GM18502 (cell line): ENCODE results near the gene GRM7.

Experiments
- ATAC-seq: cut with Tn5 transposase; IDR thresholded peaks from one replicate; pipeline ENCODE4 v1.9.1; 2021; ENCODE audit warnings: mild to moderate bottlenecking; ENCODE audit not compliant: unreplicated experiment, poor library complexity

The GRM7 gene

DNA sequence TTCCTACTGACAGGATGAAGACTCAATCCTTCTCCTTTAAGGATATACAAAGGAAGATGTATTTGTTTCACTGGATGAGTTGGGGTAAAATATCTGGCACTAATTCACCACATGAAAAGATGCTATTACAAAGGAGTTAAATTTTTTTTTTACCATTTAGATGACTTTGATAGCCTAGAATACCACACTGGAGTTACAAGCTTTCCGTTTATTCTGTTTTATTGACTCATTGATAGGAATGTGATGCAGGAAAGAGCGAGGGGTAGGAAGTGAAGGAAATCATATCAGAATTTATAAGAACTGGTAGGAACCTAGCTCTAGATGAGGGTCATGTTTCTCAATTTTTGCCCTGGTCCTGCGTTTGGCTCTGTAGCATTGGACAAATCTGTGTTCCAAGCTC, 427.2 kb downstream of the GRM7 start:
- ATAC-seq = no peak

DNA sequence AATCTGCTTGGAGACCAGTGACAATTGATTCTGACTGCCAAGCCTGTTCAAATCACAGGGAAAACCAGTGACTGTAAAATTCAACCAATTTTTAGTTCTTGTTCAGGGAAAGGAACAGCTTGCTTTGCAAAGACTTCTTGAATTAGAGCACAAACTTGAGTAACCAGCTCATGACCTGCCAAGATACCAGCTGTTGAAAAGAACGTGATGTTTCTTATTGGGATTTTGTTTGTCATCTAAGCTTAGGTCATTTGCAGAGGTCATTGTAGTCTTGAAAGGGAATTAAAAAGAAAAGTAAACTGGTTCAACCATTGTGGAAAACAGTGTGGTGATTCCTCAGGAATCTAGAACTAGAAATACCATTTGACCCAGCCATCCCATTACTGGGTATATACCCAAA, 428.2 kb downstream of the GRM7 start:
- ATAC-seq = no peak

DNA sequence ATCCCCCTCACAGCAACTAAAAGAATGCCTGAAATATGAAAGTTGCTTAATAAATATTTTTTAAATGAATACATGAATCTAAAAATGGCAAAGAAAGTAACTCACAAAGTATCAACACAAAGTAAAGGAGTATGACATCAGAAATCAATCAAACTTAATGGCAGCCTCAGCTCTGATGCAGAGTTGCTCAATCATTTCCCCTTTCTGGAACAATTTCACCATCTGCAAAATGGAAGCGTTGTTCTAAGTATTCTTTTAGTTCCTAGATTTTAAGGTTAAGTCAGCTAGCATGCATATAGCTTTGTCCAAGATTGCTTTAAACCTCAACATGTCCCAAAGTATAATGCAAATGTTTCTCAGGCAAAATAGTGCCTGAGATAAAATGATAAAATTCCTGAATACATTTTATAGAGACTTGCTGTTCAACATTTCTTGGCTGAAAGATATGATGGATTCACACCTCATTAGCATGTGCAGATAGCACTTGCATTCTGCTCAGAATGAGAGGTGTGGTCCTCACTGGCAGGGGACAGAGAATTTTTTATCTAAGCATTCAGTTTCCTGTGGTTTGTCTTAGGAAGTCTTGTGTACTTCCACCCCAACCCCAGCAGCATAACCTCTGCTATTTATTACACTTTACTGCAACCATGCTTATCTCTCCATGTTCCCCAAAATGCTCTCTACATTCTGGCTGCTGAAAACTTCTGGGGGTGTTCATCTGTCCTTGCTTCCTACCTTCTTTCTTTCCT, 429.3 kb downstream of the GRM7 start:
- no peak for ATAC-seq

DNA sequence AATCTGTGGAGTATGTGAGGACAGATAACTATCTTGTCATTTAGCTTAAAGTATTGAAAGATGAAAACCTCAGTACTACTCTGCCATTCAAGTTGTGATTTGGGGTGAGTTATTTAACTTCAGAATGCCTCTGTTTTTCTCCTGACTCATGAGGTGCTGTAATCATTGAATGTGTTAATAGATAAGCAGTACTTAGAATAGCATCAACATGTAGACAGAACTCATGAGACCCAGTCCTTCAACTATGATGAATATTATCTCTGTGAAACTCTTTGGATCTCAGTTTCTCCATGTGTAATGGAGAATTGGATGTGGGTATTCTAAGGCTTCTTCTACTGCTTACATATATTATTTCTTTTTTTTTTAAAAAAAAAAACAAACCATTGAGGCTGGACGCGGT, 431.4 kb downstream of the GRM7 start:
- no peak for ATAC-seq

DNA sequence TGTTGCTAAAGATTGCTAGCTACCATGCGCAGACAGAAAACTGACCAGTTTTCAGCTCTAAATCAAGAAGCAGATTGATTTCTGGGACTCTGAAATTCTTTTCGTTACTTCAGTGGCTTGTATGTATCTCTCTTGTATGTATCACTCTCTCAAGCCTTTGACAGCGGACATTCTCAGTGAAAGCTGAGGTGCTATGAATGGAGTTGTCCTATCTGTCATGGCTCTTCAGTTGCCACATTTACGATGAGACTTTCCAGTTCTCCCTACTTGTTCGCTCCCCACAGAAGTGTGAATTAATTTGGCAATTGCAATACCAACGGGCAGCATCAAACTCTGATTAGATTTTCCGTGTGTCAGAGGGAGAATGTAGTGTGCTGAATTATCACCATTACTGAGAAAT, 432.4 kb downstream of the GRM7 start:
- ATAC-seq = no peak

DNA sequence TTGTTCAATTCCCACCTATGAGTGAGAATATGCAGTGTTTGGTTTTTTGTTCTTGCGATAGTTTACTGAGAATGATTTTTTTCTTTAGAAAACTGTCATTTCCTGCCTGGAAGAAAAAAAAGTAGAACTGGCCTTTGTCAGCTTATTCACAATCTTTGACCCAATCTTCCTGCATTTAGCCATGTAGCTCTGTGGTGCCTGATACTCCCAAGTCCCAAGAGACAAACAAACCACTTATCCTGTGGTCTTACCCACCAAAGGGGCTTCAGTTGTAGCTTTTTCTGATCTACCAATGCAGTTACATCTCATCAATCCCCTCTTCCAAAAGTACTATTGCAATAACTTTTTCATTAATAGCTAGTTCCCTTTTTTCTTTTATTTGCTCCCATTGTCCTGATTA, 444.6 kb downstream of the GRM7 start:
- ATAC-seq = no peak

DNA sequence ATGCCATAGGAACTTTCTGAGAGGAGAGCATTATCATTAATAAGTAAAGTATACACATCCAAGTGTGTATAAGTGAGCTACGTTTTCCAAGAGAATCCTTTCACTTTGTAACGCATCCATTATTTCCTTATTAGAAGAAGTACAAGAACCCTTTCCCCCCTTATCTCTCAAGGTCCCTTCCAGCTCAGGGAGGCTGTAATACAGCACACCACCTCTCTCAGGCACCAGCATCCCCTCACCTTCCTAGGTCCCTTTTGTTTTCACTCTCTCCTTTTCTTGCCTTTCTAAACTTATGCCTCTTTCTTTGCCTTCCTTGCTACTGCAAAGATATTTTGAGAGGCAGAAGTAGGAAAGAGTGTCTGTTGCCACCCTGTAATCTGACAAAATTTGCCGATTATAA, 446.0 kb downstream of the GRM7 start:
- no peak for ATAC-seq

DNA sequence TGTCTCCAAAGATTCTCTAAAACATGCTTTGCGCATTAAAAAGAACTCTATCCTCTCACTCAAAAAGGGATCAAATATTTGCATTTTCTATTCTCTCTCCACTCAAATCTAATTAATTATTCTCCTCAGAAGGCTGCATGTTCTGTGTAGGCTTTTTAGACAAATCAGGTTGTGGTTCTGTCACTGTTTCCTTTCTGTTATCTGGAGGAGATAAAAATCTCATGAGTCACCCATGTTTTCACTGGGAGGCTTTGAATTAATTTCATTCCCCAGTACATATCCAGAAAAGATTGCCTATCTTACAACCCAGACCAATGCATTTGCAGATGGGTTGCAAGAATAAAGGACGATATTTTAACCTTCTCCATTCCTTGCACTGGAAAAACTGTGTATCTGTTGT, 446.5 kb downstream of the GRM7 start:
- ATAC-seq = no peak

DNA sequence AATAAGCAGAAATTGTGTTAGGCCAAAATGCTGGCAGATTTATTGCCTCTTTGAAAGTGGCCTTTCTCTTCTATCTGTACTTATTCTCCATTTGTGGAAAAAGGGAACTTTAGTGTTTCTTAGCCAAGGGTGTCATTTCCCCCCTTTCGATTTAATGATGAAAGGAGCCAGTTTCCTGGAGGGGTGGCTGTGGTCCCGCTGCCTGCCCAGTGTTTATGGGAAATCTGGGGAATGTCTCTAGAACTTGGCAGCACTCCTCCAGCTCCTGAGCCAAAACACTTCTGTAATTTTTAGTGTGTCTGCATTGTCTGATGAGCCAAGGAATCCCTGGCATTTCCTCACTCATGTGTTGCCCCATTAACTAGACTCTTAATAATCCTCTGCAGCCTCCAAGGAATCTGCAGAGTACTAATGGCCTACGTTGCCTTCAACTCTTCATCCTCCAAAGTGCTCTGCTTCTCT, 448.8 kb downstream of the GRM7 start:
- no peak for ATAC-seq

DNA sequence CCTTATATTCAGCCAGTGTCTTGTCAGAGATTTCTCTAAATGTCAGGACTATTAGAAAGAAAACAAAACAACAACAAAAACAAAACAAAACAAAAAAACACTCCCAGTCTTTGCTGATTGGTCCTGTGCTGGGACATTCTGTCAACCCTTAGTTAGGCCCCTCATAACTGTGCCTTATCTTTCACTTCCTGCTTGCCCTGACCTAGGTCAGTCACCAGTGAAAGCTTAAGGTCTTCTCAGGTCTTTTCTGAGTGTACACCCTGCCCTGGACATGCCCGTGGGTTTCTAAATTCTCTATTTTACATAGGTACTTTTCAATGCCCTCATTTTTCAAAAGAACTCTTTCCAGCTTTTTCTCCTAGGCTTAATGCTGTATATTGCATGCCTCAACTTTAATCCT, 454.1 kb downstream of the GRM7 start:
- ATAC-seq = no peak

DNA sequence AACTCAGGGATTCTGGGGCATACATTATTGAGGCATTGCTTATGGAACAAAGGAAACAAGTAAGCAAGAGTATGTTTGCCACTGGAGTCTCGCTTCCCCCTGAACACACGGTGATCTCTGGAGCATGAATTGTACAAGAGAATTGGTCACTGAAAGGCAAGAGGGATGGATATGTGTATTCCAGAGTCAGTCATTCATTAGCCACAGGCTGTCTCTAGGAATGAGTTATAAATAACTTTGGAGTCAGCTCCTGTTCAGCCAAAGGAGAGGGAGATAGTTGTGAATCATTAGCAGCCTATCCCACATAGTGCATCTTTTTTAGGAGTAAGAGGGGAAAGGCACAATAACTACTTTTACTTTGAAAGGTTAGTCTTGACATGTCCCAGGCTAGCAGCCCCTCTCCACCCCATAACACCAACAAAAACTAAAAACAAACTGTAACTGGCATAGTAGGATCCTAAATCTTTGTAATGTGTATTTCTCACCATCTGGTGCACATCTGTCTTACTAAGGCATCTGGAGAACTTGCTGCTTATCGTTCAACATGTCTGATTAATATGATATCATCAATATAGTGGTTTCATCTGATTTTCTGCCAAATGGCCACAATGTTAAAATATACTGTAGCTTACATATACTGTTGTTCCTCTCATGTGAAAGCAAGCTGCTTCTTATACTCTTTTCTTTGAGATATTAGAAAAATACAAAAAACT, 462.2 kb downstream of the GRM7 start:
- ATAC-seq = no peak

DNA sequence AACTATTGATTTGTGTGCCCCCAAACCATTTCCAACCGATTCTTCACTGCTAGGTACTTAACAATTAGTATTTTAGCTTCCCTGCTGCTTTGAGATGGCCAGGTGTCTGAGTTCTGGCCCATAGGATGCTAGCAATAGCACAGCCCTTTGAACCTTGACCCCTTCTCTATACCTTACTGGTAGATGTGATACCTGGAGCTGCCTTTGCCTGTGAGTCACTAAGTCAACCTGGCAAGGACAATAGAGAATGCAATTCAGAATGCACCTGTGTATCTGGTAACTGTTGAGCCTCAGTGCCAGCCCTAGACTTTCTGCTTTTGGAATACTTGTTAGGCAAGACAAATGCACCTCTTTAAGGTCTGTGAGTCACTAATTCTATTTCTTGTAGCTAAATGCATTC, 467.4 kb downstream of the GRM7 start:
- no peak for ATAC-seq

DNA sequence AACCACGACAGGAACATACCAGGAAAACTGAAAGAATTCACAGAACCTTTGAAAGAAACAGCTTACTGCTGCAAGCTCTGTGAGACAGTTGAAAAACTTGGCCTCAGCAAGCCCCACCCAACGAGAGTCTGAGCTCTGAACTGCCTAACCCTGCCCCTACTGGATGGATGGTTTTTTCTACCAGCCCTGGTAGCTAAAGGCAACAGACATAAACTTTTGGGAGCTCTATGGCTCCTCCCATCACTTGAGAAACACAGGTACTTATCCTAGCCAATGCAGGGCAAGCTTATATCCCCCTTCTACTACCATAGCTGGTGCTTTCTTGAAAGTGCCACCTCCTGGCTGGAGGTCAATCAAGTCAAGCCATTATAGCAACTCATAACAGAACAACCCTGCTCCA, 471.8 kb downstream of the GRM7 start:
- no peak for ATAC-seq

DNA sequence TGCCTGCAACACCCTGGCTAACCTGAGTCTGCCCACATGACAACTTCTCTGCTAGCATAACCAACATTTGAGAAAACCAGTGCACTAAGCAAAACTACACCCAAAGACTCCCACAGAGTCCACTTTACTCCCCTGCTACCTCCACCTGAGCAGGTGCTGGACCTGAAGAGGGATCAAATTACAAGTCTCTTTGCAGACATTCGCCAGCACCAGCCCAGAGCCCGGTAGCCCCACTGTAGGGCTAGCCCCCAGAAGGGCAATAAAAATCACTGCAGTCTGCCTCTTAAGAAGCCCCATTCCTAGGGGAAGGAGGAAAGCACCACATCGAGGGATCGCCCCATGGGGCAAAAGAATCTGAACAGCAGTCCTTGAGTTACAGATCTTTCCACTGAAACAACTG, 472.2 kb downstream of the GRM7 start:
- no peak for ATAC-seq

DNA sequence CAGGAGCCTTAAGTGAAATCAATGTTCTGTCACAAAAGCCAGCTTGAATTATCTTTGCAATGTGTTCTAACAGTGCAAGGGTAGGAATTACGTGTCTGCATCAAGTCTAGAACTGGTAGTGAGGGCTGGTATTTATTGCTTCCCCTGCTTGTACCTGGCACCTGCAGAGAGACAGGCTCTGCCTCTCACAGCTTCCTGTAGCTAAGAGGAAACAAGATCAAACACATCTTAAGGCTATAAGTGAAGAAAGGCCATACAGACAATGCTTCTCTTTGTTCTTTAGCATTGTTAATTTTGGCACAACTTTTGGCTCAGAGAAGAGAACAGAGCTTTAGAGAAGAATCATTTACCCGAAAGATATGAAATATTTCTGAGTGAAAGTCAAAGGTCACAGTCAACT, 479.9 kb downstream of the GRM7 start:
- ATAC-seq = no peak

DNA sequence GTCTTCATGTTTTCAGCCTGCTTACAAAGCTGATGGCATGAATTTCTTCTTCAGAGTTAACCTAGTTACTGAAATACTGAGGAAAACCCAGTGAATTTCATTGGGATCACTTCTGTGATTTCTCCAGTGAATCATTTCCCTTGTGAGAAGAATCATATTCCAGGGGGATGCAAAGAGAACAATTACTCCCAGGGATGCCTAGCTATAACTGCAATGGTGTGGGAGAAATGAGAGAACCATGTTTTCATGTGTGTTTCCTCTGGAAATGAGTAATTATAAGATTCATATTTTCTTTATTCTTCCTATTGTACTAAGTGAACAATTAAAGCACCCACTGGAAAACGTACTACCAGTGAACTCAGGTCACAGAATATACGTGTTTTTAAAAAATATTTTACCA, 485.4 kb downstream of the GRM7 start:
- no peak for ATAC-seq

DNA sequence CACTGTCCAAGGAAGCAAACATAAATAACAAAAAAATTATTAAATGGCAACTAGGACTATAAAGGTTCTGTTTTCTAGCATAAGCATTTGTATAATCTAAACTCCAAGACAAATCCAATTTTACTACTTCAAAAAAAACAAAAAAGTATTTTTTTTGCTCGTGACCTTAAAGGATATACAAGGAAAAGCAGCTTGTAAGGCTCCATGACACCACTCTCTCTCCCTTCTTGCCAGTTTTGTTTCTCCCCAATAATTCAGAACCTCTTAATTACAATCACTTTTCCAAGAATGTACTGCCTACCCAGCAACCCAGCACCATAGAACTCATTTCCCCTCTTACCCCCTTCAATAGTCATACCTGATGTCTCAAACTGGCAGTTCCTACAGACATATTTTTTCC, 496.2 kb downstream of the GRM7 start:
- no peak for ATAC-seq

DNA sequence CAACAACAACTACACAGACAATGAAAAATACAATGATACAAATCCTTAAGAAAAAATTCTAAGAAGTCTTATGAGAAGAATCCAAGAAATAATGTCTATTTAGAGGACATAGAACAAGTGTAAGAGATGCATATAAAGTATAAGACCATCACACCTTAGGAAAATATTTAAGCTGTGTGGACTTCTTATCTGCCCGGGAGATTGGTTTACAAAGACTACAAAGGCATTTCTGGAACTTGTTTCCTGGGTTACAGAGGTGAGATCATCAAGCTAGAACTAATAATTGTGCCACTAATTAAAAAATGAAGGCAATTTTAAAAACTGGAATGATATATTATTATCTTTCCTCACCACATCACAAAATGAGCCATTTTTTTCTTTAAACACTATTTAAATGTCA, 507.1 kb downstream of the GRM7 start:
- no peak for ATAC-seq

DNA sequence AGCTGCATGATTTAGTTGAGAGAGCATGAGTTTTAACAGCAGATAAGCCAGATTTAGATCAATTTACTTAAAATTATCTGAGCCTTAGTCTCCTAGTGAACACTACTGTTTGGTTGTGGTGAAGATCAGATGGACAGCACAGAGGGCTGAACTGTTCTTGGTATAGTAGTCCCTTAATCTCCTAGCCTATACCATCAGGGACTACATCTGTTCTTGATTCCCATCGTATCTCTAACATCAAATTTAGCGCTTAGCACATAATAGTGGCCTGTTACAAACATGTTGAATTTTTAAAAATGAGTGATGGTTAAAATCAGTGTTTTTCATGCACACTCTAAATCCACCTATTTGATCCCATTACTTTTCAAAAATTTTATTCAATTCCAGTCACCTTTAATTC, 507.7 kb downstream of the GRM7 start:
- ATAC-seq = no peak

DNA sequence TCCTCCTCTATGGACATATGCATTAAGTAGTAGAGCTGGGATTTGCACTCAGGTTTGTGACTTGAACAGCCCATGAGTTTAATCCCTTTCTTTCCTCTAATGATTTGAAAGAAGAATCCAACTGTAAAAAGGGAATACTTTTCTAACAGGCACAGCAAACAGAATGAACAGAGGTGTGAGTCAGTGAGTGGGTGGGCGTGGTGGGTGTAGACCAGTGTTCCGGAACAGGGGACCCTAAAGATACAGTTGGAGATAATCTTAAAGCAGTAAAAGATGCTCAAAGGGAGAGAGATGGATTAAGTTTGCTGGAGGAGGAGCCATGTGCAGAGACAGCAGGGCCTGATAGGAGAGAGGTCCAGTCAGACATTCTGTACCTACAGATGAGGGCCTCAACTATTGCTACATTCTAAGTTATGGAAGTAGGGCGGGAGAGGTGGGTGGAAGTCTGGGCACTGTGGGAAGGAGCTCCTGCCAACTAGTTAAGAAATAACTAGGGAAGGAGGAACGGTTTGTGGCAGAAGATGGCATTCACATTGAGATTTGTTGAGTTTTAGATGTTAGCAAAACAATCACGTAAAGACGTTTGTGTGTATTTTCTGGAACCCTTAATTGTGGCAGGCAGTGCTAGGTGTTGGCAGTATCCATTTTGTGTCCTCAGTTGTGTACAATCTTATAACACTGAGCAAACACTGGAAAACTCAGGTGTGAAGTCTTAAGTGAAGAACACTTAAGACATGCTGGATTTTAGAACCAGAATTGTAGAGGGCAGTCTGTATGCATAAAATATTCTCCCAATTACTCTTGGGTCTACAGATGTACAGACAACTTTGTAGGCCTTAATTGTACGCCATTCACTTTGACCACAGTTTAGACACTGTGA, 511.0 kb downstream of the GRM7 start:
- ATAC-seq = no peak

DNA sequence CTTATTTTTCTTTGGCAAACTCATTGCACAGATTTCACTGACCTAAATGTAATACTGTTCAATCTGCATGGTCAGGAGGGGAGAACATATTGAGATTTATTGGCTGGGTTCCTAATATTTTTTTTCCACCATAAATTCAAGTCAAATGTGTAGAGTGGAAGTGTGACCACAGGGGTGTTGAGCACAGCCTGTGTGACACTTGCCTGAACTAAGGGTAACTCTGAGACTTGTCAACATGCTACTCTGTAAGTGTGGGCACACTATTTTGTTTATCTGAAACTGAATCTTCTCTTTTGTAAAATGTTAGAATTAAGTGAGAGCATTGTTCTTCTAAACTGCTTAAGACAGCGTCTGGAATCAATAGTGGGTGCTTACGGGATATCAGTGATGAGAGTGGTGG, 516.2 kb downstream of the GRM7 start:
- ATAC-seq = no peak
